ENCODE results near the gene SLC2A13.
"Not testable (repeated sequence)": the region's sequence is repeated elsewhere in the genome, so short reads cannot be mapped to it uniquely, and the experiment has no call there.

Gene SLC2A13

GRCh38 chr12:39866135-39866534 is 239.7 kb downstream of the SLC2A13 start:
- no peak for DNase-seq

DNA sequence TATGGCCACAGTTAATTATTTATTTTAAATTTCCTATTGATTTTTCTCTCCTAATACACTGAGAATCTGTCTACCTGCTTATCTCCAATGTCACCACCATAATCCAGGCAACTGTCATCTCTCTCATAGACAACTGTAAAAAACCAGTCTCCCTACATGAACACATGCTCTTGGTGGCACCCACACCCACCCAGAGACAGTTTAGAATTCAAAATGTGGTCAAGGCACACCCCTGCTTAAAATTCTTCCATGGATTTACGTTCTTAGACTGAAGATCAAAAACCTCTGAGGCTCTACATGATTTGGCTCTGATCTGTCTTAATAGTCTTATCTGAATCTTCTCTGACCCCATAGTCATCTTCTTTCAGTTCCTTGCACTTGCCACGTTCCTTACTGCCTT is 245.2 kb downstream of the SLC2A13 start:
- DNase-seq: no peak

DNA sequence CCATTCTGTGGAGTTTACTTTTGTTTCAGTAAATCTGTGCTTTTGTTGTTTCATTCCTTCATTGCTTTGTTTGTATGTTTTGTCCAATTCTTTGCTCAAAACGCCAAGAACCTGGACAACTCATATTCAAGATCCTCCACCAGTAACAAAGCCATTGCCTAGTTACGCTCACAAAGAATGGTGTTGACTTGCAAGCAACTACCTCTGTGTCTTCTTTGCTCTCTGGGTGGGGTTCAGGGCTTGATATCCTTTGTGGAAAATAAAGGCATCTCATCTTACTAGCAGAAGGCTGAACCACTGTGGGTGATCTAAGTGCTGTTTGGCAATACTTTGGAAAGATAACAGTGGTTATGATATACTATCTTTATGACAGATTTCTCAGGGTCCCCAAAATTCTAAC is 252.9 kb downstream of the SLC2A13 start:
- DNase-seq: no peak

- no peak for DNase-seq
Observed at GRCh38 chr12:39852346-39852745, 253.5 kb downstream of the SLC2A13 start.

GRCh38 chr12:39848218-39848617 is 257.7 kb downstream of the SLC2A13 start:
- DNase-seq: not testable (repeated sequence)

- DNase-seq: no peak
Observed at GRCh38 chr12:39846971-39847650, 258.8 kb downstream of the SLC2A13 start.

DNA sequence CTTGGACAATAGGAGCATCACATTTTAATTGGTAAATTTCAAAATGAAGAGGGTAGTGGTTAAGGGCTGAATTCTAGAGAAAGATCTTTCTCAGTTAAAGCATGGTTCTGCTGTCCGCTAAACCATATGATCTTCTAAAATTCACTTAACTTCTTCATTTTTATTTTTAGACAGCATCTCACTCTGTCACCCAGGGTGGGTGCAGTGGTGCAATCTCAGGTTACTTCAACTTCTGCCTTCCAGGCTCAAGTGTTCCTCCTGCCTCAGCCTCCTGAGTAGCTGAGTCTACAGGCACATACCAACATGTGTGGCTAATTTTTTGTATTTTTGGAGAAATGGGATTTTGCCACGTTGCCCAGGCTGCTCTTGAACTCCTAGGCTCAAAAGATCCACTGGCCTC is 259.6 kb downstream of the SLC2A13 start:
- DNase-seq: no peak

DNA sequence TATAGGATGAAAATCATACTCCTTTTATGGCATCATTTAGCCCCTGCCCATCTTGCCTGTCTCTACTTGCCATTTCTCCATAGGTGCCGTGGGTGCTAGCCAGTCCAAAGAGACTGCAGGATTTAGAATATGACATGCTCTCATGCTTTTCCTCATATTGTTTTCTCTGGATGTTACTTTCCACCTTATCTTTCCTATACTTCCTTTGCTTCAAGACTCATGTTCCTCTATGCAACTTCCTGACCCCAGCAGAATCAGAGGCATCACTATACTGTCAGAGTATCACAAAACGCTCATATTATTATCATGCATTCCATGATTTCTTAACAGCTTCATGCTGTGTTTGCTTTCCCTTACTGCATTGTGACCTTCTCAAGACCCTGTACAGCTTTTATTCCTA is 265.5 kb downstream of the SLC2A13 start:
- no peak for DNase-seq

- DNase-seq: no peak
Observed at GRCh38 chr12:39839072-39839471, 266.8 kb downstream of the SLC2A13 start.

- no peak for DNase-seq
Observed at GRCh38 chr12:39835517-39836489, 270.1 kb downstream of the SLC2A13 start.

GRCh38 chr12:39831587-39832315 is 274.1 kb downstream of the SLC2A13 start:
- no peak for DNase-seq

DNA sequence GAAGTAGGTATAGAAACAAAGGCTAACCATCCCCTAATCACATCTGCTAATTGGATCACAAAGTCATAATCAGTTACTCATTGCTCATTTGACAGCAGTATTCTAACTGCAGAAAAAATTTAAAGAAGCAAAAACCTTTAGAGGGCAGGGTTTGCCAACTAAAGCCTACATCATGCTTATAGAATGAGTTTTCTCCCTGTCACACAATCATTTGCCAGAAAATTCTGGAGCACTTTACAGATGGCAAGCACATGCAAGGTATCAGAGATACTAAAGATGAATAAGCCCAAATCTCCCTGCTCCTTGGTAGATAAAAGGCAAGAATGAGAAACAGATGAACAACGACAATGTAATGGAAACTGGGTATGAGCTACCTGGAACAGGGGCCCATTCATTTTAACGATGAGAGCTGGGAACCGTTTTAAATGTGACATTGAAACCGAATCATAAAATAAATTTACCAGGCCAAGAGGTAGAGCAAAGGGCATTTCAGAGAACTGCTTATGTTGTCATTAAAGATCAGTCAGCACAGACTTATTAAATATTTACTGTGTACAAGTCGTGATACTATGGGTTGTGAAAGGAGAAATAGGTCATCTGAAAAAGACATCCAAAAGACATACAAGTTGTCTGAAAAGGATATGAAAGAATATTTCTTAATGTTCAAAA is 274.9 kb downstream of the SLC2A13 start:
- DNase-seq: no peak

DNA sequence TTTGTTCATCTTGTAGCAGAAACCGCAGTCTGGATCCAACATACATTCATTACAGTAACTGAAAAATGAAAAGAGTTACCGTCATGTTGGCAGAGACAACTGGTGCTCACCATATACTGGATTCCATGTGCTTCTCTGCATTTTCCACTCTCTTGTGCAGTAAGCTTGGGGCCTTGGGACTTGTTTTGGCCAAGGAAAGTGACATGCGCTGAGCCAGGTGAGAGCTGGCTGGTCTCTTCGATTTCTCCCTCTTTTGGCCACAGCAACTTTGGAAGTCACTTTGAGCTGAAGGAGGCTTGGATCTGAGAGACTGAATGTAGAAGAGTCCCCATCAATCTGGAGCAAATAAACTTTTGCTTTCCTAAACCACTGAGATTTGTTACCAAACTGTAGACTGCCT is 275.7 kb downstream of the SLC2A13 start:
- DNase-seq: no peak

DNA sequence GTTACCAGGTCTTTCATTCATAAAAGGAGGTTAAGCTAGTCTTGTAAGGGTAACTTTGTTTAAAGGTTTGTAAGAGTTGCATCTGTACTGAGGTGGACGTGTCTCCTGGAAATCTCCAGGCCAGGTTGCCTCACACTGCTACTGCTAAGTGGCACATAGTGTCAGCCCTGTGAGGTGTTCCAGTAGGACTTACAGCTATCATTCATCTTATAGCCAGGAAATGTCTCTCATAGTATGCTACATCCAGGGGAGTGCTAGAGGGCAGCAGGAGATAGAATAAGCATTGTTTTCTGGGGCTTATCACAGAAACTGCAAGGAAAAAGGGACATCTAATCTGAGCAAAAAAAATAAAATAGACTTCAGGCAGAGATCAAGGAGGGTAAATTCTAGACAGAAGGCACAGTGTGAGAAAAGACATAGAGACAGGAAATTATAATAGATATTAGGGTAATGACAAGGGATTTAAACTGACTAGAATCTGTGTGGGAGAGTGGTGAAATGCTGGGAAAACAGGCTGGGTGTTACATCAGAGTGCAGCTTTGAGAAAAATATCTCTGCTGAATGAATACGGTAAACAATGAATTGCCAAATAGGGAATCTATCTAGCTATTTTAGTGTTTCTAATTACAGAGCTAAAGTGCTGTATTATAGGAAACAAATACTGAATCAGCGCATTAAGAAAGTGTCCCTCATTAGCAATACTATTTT is 281.2 kb downstream of the SLC2A13 start:
- no peak for DNase-seq

GRCh38 chr12:39816671-39817185 is 289.2 kb downstream of the SLC2A13 start:
- no peak for DNase-seq

DNA sequence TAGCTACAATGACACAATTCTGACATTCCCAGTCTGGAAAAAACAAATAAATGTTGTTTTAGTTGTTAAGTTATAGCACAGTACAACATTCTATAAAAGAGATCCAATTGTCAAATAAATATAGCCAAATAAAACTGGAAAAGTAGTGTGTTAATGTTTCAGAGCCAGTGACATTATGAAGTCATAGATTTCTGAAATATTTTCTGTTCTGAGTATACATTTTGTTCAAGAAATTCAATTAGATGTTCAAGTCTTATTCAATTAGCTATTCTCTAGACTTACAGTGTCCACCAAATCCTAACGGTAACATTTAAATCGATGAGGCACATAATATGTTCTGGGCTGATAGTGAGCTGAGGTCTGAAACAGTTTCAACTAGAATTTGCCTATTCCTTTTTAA is 290.1 kb downstream of the SLC2A13 start:
- no peak for DNase-seq

DNA sequence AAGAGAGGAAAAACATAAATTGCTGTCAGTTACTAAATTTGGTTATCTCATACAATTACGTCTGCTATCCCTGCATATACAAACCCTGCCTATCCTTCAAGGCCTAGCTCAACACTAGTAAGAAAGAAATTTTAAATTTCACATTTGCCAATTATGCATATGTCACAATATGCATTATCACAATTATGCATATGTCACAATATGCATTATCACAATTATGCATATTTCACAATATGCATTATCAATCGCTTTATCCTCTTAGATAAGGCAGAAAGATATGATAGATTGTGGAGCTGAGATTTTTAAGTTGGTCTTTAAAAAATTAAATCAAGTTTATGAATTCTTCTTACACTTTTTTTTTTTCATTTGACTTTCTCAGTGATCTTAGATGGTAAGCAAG is 291.3 kb downstream of the SLC2A13 start:
- DNase-seq: no peak

- no peak for DNase-seq
Observed at GRCh38 chr12:39813776-39814175, 292.1 kb downstream of the SLC2A13 start.

- DNase-seq: not testable (repeated sequence)
Observed at GRCh38 chr12:39812456-39812855, 293.4 kb downstream of the SLC2A13 start.

- DNase-seq: no peak
Observed at GRCh38 chr12:39807043-39807442, 298.8 kb downstream of the SLC2A13 start.

DNA sequence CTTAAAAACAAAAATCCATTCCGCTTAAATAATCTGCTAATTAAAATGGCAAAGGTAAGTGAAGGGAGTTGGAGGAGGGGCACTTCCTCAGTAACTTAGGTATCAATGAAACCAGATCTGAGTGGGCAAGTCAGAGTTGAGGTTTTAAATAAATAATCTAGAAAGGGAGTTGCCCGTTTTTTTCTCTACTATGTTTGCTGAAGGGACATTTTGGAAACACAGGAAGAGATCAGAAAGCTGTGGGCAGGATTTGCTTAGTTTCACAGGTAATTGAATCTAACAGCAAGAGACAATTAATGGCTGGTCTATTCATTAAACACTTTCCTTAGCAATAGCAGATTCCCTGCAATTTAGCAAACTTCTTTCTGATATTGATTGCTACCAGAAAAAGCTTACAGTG is 300.2 kb downstream of the SLC2A13 start:
- DNase-seq: no peak

DNA sequence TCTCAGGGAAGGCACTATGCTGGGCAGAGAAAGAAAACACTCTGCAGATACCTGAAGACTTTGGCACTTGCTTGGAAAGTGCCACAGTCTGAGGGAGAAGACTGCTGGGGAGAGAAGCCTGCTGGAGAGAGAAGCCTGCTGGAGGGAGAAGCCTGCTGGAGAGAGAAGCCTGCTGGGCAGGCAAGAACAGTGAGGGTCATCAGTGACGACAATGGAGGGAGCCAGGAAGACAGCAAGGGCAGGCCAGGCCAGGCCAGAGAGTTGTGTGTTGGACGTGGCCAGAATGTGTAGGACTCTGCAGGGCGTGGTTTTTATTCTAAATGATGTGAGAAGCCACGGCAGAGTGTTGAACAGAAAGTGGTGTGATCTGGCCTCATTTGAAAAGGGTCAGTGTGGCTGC is 301.0 kb downstream of the SLC2A13 start:
- no peak for DNase-seq
